ENCODE measurements around the gene TAS2R7.
A peak's percentile ranks its signal among the peaks of the same experiment; 100 is the strongest.

The TAS2R7 gene

GRCh38 chr12:10771132-10771733, 31.2 kb downstream of the TAS2R7 start:
- H2AFZ ChIP-seq (ENCODE audit: low read depth), result no peak overlapping the region

GRCh38 chr12:10759657-10760056, 42.8 kb downstream of the TAS2R7 start:
- H3K9ac ChIP-seq, result no peak overlapping the region
- no peaks in the 10 kb centered on the region for H3K36me3 ChIP-seq (ENCODE audit: insufficient read depth)
- no peak overlapping the region for H3K27ac ChIP-seq
- no peaks in the 10 kb centered on the region for H4K20me1 ChIP-seq (ENCODE audit: insufficient read depth)
- no peak overlapping the region for H3K4me2 ChIP-seq
- no peaks in the 10 kb centered on the region for H3K4me1 ChIP-seq (ENCODE audit: low read depth, poor library complexity, severe bottlenecking)
- no peak overlapping the region for H2AFZ ChIP-seq (ENCODE audit: low read depth)
- H3K79me2 ChIP-seq (ENCODE audit: insufficient read depth, low read depth), result no peaks in the 10 kb centered on the region
- no peak for TF ChIP-seq CTCF (conservative IDR thresholded peaks at IDR 0.05; ENCODE audit: low read depth, low read length)
- no peak overlapping the region for H3K4me3 ChIP-seq (IDR thresholded peaks at IDR 0.05; ENCODE audit: insufficient read depth, low read depth, low read length)
- H3K27me3 ChIP-seq (ENCODE audit: insufficient read depth, low read depth), result no peaks in the 10 kb centered on the region

More at GRCh38 chr12:10771132-10771733, 31.2 kb downstream of the TAS2R7 start:
- Histone ChIP-seq H3K4me1 (ENCODE audit: low read depth, poor library complexity, severe bottlenecking) (no peaks in the 10 kb centered on the region), H3K27ac (no peak overlapping the region), H3K9ac (no peak overlapping the region), H3K36me3 (ENCODE audit: insufficient read depth) (no peaks in the 10 kb centered on the region), H3K79me2 (ENCODE audit: insufficient read depth, low read depth) (no peaks in the 10 kb centered on the region), H4K20me1 (ENCODE audit: insufficient read depth) (no peaks in the 10 kb centered on the region), H3K4me3 (IDR thresholded peaks at IDR 0.05; ENCODE audit: insufficient read depth, low read depth, low read length) (no peak overlapping the region), H3K27me3 (ENCODE audit: insufficient read depth, low read depth) (no peaks in the 10 kb centered on the region), H3K4me2 (no peak overlapping the region)
- TF ChIP-seq CTCF (conservative IDR thresholded peaks at IDR 0.05; ENCODE audit: low read depth, low read length), result peak; percentile 73

GRCh38 chr12:10756194-10756593, 46.2 kb downstream of the TAS2R7 start:
- H3K9ac ChIP-seq, result no peak overlapping the region
- H3K4me3 ChIP-seq (IDR thresholded peaks at IDR 0.05; ENCODE audit: insufficient read depth, low read depth, low read length), result no peak overlapping the region
- H3K36me3 ChIP-seq (ENCODE audit: insufficient read depth), result no peaks in the 10 kb centered on the region
- no peaks in the 10 kb centered on the region for H4K20me1 ChIP-seq (ENCODE audit: insufficient read depth)
- H3K79me2 ChIP-seq (ENCODE audit: insufficient read depth, low read depth), result no peaks in the 10 kb centered on the region
- H2AFZ ChIP-seq (ENCODE audit: low read depth), result no peak overlapping the region
- no peaks in the 10 kb centered on the region for H3K27me3 ChIP-seq (ENCODE audit: insufficient read depth, low read depth)
- no peak overlapping the region for H3K27ac ChIP-seq
- no peak for TF ChIP-seq CTCF (conservative IDR thresholded peaks at IDR 0.05; ENCODE audit: low read depth, low read length)
- H3K4me2 ChIP-seq, result no peak overlapping the region
- no peaks in the 10 kb centered on the region for H3K4me1 ChIP-seq (ENCODE audit: low read depth, poor library complexity, severe bottlenecking)

GRCh38 chr12:10753059-10753458, 49.4 kb downstream of the TAS2R7 start:
- Histone ChIP-seq H3K27ac (no peak overlapping the region), H3K79me2 (ENCODE audit: insufficient read depth, low read depth) (no peaks in the 10 kb centered on the region), H4K20me1 (ENCODE audit: insufficient read depth) (no peaks in the 10 kb centered on the region), H3K36me3 (ENCODE audit: insufficient read depth) (no peaks in the 10 kb centered on the region), H3K27me3 (ENCODE audit: insufficient read depth, low read depth) (no peaks in the 10 kb centered on the region), H2AFZ (ENCODE audit: low read depth) (no peak overlapping the region), H3K4me2 (no peak overlapping the region), H3K9ac (no peak overlapping the region), H3K4me3 (IDR thresholded peaks at IDR 0.05; ENCODE audit: insufficient read depth, low read depth, low read length) (no peak overlapping the region), H3K4me1 (ENCODE audit: low read depth, poor library complexity, severe bottlenecking) (peaks cover 6% of the 10 kb centered on the region)
- TF ChIP-seq CTCF (conservative IDR thresholded peaks at IDR 0.05; ENCODE audit: low read depth, low read length), result no peak

All from KMS-11 (cell line).